Tibial nerve (tissue), 4 donors: Measurements from ENCODE around the gene HEXD.

Source experiments
- CTCF ChIP-seq, 5 experiments: fragments of 200-600 bp in 3 of 5; fragments of 450-650 bp in 2 of 5; sonication (generic) in 3 of 5; IDR thresholded peaks; one replicate each; pipeline ENCODE4 v1.5.1; 2016 to 2019; ENCODE audit warnings: antibody characterized with exemption in 5 of 5, mild to moderate bottlenecking in 3 of 5, moderate library complexity in 2 of 5
- EP300 ChIP-seq, 2 donors: sonication (generic); formaldehyde crosslinking; IDR thresholded peaks; one replicate each; pipeline ENCODE4 v1.6.1; 2017; ENCODE audit warnings: antibody characterized with exemption in 2 of 2, mild to moderate bottlenecking in 1 of 2
- POLR2A ChIP-seq, 2 donors: fragments of 450-650 bp; IDR thresholded peaks; one replicate each; pipeline ENCODE4 v1.6.1; 2017; ENCODE audit warnings: antibody characterized with exemption in 2 of 2, mild to moderate bottlenecking in 2 of 2, moderate library complexity in 2 of 2

- TF ChIP-seq CTCF (IDR thresholded peaks at IDR 0.05) = no peak
- TF ChIP-seq POLR2A (IDR thresholded peaks at IDR 0.05) = no peak
- TF ChIP-seq EP300 (IDR thresholded peaks at IDR 0.05) = no peak
These were observed 29.7 kb downstream of the HEXD start for GRCh38 chr17:82447876-82448275.
